Glomerular endothelial cell (primary cell): Measurements from ENCODE around the gene SYAP1. TPM values are rescaled to one million over a fixed set of nuclear protein-coding genes. Genes with fewer than 3 reads are reported as not detected.

Experiments used
- total RNA-seq: library from RNA; depleted of rRNA; stranded (reverse); fragments of >200 nt; gene quantifications from 2 replicates; pipeline ENCODE4 v1.2.3, GENCODE V29; 2015

The SYAP1 gene
- total RNA-seq, 1 donor from 2014 or later, result 23.6 TPM

Other genes starting within 250 kb of the SYAP1 start
- not detected in 2 replicates for gene S100G, start 69.5 kb upstream of the SYAP1 start, total RNA-seq
- 13.3 and 15.5 TPM in 2 replicates for gene CTPS2, start 6.9 kb upstream of the SYAP1 start, total RNA-seq
- 6.8 and 8.3 TPM in 2 replicates for gene TXLNG, start 66.9 kb downstream of the SYAP1 start, total RNA-seq
- gene RBBP7, start 150.8 kb downstream of the SYAP1 start, total RNA-seq, result 66.3 and 69.2 TPM in 2 replicates
- 2.8 and 10.4 TPM in 2 replicates for gene REPS2, start 227.0 kb downstream of the SYAP1 start, total RNA-seq